ENCODE measurements around the gene HSPA14.
"Not testable (repeated sequence)": the region's sequence is repeated elsewhere in the genome, so short reads cannot be mapped to it uniquely, and the experiment has no call there.

HSPA14 gene, protein sequence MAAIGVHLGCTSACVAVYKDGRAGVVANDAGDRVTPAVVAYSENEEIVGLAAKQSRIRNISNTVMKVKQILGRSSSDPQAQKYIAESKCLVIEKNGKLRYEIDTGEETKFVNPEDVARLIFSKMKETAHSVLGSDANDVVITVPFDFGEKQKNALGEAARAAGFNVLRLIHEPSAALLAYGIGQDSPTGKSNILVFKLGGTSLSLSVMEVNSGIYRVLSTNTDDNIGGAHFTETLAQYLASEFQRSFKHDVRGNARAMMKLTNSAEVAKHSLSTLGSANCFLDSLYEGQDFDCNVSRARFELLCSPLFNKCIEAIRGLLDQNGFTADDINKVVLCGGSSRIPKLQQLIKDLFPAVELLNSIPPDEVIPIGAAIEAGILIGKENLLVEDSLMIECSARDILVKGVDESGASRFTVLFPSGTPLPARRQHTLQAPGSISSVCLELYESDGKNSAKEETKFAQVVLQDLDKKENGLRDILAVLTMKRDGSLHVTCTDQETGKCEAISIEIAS

DNA sequence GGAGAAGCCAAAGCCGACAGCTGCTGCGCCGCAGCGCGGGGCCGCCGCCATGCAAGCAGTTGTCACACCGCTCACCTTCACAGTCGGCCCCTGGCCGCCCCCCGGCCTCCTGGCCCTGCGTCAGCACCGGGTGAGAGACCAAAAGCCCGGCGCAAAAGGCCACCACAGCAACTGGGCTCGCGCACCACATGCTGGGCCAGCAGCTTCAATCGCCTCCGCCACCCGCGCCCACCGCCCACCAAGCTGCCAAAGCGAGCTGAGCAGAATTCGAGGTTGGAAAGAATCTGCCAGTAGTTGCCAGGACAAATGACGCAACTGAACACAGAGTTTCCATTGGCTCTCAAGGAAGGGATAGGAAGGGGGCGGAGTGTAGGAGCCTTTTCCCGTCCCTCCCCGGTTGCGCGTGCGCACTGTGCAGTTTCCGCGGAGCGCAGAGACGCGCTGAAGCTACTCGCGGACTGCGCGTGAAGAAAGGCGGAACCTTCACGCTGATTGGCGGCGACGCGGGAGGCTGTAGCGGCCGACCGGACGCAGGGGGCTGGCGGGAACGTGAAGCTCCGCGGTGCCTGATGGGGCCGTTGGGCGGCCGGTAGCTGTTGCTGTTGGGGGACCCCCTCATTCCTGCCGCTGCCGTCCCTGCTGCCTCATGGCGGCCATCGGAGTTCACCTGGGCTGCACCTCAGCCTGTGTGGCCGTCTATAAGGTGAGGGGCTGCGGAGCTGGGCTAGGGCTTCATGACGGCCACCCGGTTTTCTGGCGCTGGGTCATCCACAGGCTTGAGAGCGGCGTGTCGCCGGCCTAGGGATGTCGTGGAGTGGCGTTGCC, at the start of gene HSPA14, which contains the start of the genes CDNF and MSANTD7:
Gene HSPA14, plus strand, starts transcription at position 550 of the 825 bp plus-strand sequence. Its CDS starts 97 bp downstream, at position 647.
Gene CDNF, minus strand, starts transcription at position 281 of the 825 bp plus-strand sequence. Its CDS starts 91 bp downstream, at position 190.
Gene MSANTD7, plus strand, starts transcription at position 550 of the 825 bp plus-strand sequence. CDS start 3,979 bp downstream, outside the sequence.
- H3K4me3 Mint-ChIP-seq: peak within 1 kb of the TSS; percentile 93
- H3K27me3 Mint-ChIP-seq: no peaks in the 10 kb centered on the region
- peak within 1 kb of the TSS; percentile 95 for H3K27ac Mint-ChIP-seq
- no peaks in the 10 kb centered on the region for H3K9me3 Mint-ChIP-seq
- H3K36me3 Mint-ChIP-seq: peaks cover 11% of the 10 kb centered on the region
- H3K4me1 Mint-ChIP-seq: peaks cover 25% of the 10 kb centered on the region

DNA sequence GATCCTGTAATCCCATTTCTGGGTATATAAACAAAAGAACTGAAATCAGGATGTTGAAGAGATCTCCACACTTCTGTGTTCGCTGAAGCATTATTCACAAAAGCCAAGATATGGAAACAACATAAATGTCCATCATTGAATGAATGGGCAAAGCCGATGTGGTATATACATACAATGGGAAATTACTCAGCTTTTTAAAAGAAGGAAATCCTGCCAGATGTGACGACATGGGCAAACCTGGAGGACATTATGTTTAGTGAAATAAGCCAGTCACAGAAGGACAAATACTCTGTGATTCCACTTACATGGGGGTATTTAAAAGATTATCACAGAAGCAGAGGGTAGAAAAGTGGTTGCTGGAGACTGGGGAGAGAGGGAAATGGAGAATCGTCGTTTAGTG, 39.5 kb upstream of the HSPA14 start:
- H3K27me3 Mint-ChIP-seq: no peaks in the 10 kb centered on the region
- no peak overlapping the region for H3K4me3 Mint-ChIP-seq
- H3K27ac Mint-ChIP-seq: no peak overlapping the region
- H3K4me1 Mint-ChIP-seq: no peaks in the 10 kb centered on the region
- H3K9me3 Mint-ChIP-seq: no peaks in the 10 kb centered on the region
- H3K36me3 Mint-ChIP-seq: no peaks in the 10 kb centered on the region

DNA sequence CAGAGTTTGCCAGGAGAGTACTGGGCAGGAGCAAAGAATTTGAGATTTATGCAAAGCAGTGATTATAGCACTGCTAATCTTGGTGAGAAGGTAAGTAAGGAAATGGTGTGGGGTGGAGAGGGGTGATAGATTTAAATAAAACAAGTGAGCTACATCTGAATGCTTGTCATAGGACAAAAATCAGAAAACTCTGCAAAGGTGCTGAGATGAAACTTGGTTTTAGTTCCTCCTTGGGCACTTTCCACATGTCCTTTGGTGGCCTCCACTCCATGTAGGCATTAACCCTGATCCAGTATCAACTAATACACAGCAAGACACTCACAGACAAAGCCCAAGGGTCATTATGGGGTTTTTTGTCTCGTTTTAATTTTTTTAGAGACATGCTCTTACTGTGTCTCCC, 37.7 kb upstream of the HSPA14 start:
- no peaks in the 10 kb centered on the region for H3K36me3 Mint-ChIP-seq
- no peaks in the 10 kb centered on the region for H3K27me3 Mint-ChIP-seq
- H3K27ac Mint-ChIP-seq: no peak overlapping the region

DNA sequence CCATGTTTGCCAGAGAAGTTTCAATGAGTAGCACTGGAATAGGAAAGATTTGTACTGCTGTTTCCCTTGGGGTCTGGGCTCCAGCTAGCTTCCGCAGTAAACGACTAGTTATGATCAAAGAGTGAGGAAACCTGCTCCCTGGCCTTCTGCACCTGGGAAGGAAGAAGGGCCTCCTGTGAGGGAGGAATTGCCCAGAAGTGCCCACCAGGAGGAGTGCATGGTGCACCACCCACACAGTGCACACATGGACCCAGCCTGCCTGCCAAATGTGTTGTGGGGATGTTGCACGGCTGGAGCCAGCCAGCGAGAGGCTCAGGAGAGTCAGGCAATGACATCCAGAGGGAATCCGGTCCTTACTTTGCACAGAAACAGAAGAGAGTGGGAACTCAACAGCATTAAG, 36.4 kb upstream of the HSPA14 start:
- Mint-ChIP-seq H3K36me3 (no peaks in the 10 kb centered on the region), H3K4me1 (no peaks in the 10 kb centered on the region), H3K4me3 (no peak overlapping the region), H3K9me3 (no peaks in the 10 kb centered on the region), H3K27me3 (no peaks in the 10 kb centered on the region), H3K27ac (no peak overlapping the region)

More for the DNA sequence above, 37.7 kb upstream of the HSPA14 start:
- no peak overlapping the region for H3K4me3 Mint-ChIP-seq
- H3K9me3 Mint-ChIP-seq: no peaks in the 10 kb centered on the region
- no peaks in the 10 kb centered on the region for H3K4me1 Mint-ChIP-seq

DNA sequence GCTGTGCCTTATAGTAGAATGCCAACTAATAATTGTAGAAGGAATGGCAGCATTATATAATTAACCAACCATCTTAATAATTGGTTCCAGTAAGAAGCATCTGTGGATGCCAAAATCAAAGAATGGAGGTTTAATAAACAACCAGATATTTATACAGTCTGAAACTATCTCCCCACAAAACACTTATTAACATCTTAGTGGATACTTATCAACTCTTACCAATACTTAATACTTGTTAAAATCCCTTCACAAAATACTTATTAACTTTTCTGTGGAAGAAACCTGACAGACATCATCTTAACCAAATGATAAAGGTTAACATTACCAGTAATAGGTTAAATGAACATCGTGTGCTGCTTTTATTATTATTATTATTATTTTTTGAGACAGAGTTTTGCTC, 34.3 kb upstream of the HSPA14 start:
- Mint-ChIP-seq H3K27me3 (no peaks in the 10 kb centered on the region), H3K4me1 (peaks cover 3% of the 10 kb centered on the region), H3K36me3 (no peaks in the 10 kb centered on the region), H3K27ac (no peak overlapping the region), H3K4me3 (no peak overlapping the region), H3K9me3 (no peaks in the 10 kb centered on the region)

DNA sequence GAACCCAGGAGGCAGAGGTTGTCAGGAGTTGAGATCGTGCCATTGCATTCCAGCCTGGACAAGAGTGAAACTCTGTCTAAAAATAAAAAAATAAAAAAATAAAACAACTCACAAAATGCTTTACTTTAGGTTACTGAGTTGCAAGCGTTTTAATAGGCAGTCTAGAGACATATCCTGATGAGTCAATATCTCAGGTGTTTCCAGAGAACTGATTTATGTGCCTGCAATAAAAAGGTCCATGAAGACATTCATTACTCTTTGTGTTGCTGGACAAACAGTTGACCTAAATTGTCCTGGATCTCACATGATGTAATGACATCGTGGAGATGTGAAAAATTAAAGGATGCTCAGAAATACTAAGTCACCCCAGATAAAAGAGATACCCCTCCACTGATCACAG, 31.8 kb upstream of the HSPA14 start:
- H3K4me1 Mint-ChIP-seq: peaks cover 11% of the 10 kb centered on the region
- no peaks in the 10 kb centered on the region for H3K27me3 Mint-ChIP-seq
- no peaks in the 10 kb centered on the region for H3K36me3 Mint-ChIP-seq
- no peak overlapping the region for H3K4me3 Mint-ChIP-seq
- no peak overlapping the region for H3K27ac Mint-ChIP-seq
- no peaks in the 10 kb centered on the region for H3K9me3 Mint-ChIP-seq

DNA sequence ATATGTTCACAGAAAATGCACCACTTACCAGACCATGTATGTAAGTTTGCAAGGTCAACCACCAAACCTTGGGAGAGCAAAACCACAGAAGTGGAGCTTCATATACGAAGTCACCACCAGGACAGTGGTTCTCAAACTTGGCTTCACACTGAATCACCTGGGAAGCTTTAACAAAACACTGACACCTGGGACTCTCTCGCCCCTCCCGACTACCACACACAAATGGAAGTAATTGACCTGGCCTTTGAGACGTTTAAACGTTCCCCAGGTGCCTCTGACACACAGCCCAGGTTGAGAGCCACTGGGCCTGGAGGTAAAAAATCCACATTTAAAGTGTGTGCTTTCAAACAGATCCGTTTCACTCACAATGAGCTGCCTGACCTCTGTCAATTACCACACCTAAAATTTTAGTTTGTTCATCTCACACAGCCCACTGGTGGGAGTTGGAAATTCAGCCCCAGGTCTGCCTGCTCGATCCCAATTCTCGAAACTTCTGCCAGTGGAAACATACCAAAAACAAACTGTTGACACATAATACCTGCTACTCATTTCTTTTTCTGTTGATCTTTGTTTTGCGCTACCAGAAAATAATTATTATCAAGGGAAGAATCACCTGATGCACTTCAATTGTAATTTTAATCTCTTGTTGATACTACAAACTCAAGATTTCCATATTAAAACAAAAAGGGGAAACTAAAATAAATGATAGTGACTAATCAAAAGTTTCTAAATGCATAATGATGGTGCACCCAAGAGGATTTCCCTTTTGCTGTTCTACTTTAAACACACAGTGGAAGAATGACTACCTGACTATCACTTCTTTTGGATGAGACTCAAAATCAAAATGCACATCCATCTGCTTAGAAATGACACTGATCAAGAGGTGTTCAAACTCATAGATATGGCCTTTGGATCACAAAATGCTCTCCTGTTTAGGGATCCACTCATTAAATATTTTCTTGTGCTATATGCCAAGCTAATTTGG, 26.8 kb upstream of the HSPA14 start:
- H3K27ac Mint-ChIP-seq: peak overlapping the region; percentile 11
- no peaks in the 10 kb centered on the region for H3K27me3 Mint-ChIP-seq
- H3K4me1 Mint-ChIP-seq: peaks cover 25% of the 10 kb centered on the region
- no peaks in the 10 kb centered on the region for H3K36me3 Mint-ChIP-seq
- no peak overlapping the region for H3K4me3 Mint-ChIP-seq
- no peaks in the 10 kb centered on the region for H3K9me3 Mint-ChIP-seq

DNA sequence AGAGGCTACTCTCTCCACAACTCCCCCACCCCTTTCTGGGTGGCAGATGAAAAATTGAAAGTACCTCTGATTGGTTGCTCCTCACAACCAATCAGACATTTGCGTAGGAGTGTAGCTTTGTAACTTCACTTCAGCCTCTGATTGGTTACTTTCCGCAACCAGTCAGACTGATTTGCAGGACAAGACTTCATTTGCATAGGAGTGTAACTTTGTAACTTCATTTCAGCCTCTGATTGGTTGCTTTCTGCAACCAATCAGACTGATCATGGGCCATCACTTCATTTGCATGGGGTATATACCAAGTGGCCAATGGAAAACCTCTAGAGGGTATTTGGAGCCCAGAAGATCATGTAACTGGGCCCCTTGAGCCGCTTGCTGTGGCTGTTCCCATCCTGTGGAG, 25.8 kb upstream of the HSPA14 start:
- Mint-ChIP-seq H3K4me1 (peaks cover 25% of the 10 kb centered on the region), H3K9me3 (no peaks in the 10 kb centered on the region), H3K4me3 (no peak overlapping the region), H3K27ac (no peak overlapping the region), H3K36me3 (no peaks in the 10 kb centered on the region), H3K27me3 (no peaks in the 10 kb centered on the region)

DNA sequence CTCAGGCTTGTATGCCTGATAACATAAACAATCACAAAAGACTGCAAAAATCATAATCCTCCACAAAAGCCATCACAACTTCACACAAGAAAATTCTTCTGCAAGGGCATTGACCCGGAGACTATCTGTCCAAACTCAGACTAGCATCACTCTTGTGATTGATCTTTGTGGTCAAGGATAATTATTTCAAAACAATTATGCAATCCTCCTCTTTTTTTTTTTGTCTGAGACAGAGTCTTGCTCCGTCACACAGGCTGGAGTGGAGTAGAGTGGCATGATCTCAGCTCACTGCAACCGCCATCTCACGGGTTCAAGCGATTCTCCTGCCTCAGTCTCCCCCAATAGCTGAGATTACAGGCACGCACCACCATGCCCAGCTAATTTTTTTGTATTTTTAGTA, 22.4 kb upstream of the HSPA14 start:
- Mint-ChIP-seq H3K27me3 (no peaks in the 10 kb centered on the region), H3K27ac (no peak overlapping the region), H3K9me3 (no peaks in the 10 kb centered on the region), H3K4me1 (peaks cover 22% of the 10 kb centered on the region), H3K36me3 (no peaks in the 10 kb centered on the region), H3K4me3 (no peak overlapping the region)

DNA sequence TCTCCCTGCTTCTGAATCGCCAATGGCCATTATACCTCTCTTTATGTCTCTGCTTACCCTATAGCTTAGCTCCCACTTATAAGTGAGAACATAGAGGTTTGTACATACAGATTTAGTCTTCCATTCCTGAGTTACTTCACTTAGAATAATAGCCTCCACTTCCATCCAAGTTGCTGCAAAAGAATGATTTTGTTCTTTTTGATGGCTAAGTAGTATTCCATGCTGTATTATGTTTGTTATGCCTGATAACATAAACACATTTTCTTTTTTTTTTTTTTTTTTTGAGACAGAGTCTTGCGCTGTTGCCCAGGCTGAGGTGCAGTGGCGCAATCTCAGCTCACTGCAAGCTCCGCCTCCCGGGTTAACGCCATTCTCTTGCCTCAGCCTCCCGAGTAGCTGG, 21.4 kb upstream of the HSPA14 start:
- Mint-ChIP-seq H3K4me1 (peaks cover 15% of the 10 kb centered on the region), H3K27ac (peak overlapping the region; percentile 23)
- not testable (repeated sequence) for H3K9me3 Mint-ChIP-seq, H3K4me3 Mint-ChIP-seq, H3K36me3 Mint-ChIP-seq, H3K27me3 Mint-ChIP-seq

DNA sequence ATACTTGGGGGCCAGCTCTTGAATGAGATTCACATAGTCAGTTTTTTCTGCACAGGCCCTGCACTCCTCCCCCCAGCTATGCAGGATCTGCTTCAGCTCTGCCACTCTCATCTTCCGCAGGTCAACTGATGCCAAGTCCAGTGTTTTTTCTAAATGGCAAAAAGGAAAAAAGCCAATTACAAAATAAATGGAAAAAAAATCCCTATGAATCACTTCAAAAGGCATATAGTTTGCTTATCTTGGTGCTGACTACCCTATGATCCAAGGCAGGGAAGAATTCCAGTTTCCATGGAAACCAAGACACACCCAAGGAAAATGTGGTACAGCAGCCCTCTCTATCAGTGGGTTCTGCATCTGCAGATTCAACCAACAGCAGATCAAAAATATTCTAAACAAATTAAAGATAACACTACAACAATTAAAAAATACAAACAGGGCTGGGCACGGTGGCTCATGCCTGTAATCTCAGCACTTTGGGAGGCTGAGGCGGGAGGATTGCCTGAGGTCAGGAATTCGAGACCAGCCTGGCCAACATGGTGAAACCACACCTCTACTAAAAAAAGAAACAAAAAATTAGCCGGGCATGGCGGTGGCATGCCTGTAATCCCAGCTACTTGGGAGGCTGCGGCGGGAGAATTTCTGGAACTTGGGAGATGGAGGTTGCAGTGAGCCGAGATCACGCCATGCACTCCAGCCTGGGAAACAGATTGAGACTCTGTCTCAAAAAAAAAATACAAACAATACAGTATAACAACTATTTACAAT, 17.9 kb upstream of the HSPA14 start:
- no peak overlapping the region for H3K4me3 Mint-ChIP-seq
- H3K36me3 Mint-ChIP-seq: peaks cover 1% of the 10 kb centered on the region
- H3K27ac Mint-ChIP-seq: no peak overlapping the region
- H3K27me3 Mint-ChIP-seq: no peaks in the 10 kb centered on the region
- H3K9me3 Mint-ChIP-seq: no peaks in the 10 kb centered on the region
- H3K4me1 Mint-ChIP-seq: peaks cover 11% of the 10 kb centered on the region

DNA sequence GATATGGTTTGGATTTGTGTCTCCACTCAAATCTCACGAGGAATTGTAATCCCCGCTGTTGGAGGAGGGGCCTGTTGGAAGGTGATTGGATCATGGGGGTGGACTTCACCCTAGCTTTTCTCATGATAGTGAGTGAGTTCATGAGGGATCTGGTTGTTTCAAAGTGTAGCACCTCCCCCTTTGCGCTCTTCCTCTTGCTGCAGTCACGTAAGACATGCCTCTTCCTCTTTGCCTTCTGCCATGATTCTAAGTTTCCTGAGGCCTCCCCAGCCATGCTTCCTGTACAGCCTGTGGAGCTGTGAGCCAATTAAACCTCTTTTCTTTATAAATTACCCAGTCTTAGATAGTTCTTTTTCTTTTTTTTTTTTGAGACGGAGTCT, 17.3 kb upstream of the HSPA14 start:
- Mint-ChIP-seq H3K36me3 (peaks cover 1% of the 10 kb centered on the region), H3K27ac (no peak overlapping the region)

DNA sequence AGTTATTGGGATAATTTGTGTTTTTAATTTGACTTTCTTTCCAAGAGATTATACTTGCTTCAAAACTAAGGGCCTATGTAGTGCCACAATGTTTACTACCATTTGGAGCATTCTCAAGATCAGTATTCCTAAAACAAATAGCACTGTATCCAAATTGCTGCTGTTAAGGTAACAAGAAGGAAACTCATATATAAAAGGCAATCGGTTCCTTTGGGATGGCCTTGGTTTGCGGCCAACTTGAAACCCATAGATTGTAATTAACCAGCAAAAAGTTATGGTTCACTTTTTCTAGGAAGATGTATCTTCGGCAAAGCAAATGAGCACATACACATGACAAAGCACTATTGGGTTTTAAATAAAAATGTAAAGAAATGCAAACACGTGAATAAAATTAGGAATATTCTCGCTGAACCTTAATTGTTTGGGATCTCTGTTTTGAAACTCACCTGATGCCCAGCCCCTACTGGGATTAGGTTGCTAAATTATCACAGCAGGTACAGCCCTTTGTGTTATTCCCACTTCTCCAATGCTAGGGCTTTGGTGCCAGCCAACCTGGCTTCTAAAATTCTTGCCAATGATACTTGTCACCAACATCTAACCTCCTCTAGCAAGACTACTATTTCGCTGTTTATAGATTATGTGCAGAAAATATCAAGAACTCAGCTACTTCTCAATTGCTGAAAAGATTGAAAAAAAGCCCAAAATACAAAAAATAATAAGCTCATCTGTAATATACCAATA, 16.3 kb upstream of the HSPA14 start:
- Mint-ChIP-seq H3K4me1 (peaks cover 11% of the 10 kb centered on the region), H3K27ac (no peak overlapping the region), H3K9me3 (no peaks in the 10 kb centered on the region), H3K27me3 (no peaks in the 10 kb centered on the region), H3K4me3 (no peak overlapping the region), H3K36me3 (peaks cover 1% of the 10 kb centered on the region)

More for the DNA sequence above, 17.3 kb upstream of the HSPA14 start:
- Mint-ChIP-seq H3K4me1 (peaks cover 11% of the 10 kb centered on the region), H3K27me3 (no peaks in the 10 kb centered on the region), H3K4me3 (no peak overlapping the region), H3K9me3 (no peaks in the 10 kb centered on the region)

Measured in activated naive CD4-positive, alpha-beta T cell treated with anti-CD3 and anti-CD28 coated beads, Interleukin-2, amount 50 U/mL, for 24 hours (primary cell).